Transverse colon (tissue), 4 donors: ENCODE measurements around the gene STOX2. TPM values are rescaled to one million over a fixed set of nuclear protein-coding genes. Genes with fewer than 3 reads are reported as not detected.

Experiments used
- DNase-seq: peaks from one replicate; pipeline ENCODE4 v3.0.0-alpha.2; 2019
- H3K27ac ChIP-seq, 4 donors: fragments of 200-600 bp; sonication (generic); 2 replicates each; pipeline ENCODE4 v1.5.1; 2016 to 2018; ENCODE audit warnings: inconsistent platforms in 4 of 4
- H3K27me3 ChIP-seq: fragments of 200-600 bp; sonication (generic); 2 replicates; pipeline ENCODE4 v1.5.1; 2017; ENCODE audit warnings: inconsistent platforms
- H3K36me3 ChIP-seq, 4 donors: fragments of 200-600 bp; sonication (generic); 2 replicates each; pipeline ENCODE4 v1.5.1; 2017 to 2019; ENCODE audit warnings: inconsistent platforms in 4 of 4
- H3K4me1 ChIP-seq, 4 donors: fragments of 200-600 bp; sonication (generic); 2 replicates each; pipeline ENCODE4 v1.5.1; 2017 to 2020; ENCODE audit warnings: inconsistent platforms in 4 of 4
- H3K4me3 ChIP-seq, 4 donors: fragments of 200-600 bp; sonication (generic); 1 replicate in 1 of 4; 2 replicates in 3 of 4; pipeline versions ENCODE4 v1.5.1 to v1.6.1; 2017 to 2019; ENCODE audit warnings: inconsistent platforms in 4 of 4
- H3K9me3 ChIP-seq, 2 donors: fragments of 200-600 bp; sonication (generic); 2 replicates each; pipeline ENCODE4 v1.5.1; 2017 to 2019; ENCODE audit warnings: inconsistent platforms in 2 of 2
- CTCF ChIP-seq, 5 experiments: fragments of 200-600 bp in 3 of 5; fragments of 450-650 bp in 2 of 5; sonication (generic) in 3 of 5; IDR thresholded peaks; 1 replicate in 2 of 5; 2 replicates in 3 of 5; pipeline ENCODE4 v1.5.1; 2016 to 2017; ENCODE audit warnings: antibody characterized with exemption in 5 of 5, inconsistent platforms in 3 of 5, mild to moderate bottlenecking in 2 of 5, moderate library complexity in 1 of 5
- EP300 ChIP-seq: sonication (generic); formaldehyde crosslinking; IDR thresholded peaks from one replicate; pipeline ENCODE4 v1.6.1; 2017; ENCODE audit warnings: antibody characterized with exemption, low read depth
- POLR2A ChIP-seq: fragments of 450-650 bp; IDR thresholded peaks from one replicate; pipeline ENCODE4 v1.6.1; 2016; ENCODE audit warnings: antibody characterized with exemption, mild to moderate bottlenecking, moderate library complexity
- POLR2AphosphoS5 ChIP-seq, 3 donors: sonication (generic); formaldehyde crosslinking; IDR thresholded peaks; one replicate each; pipeline ENCODE4 v1.6.1; 2016; ENCODE audit warnings: antibody characterized with exemption in 3 of 3
- WGBS, 2 donors: methylation state at CpG; one replicate each; pipeline ENCODE4 v1.1.5; 2018; ENCODE audit warnings: low coverage in 1 of 2; 5-methylcytosine and 5-hydroxymethylcytosine counted together
- in situ Hi-C, 4 donors: fragments of 200-750 bp; cut with MboI; loops; one replicate each; pipeline versions ENCODE4 v1.15.0 to v1.15.1; 2017; ENCODE audit warnings: low sequenced_read_pairs in 3 of 4, low pct_ligation_motif_present in 1 of 4, low pct_unique_long_range_greater_than_20kb in 1 of 4
- intact Hi-C: fragments of 100-400 bp; cut with DNase I; formaldehyde crosslinking; loops from one replicate; pipeline ENCODE4 v1.15.1; 2023; ENCODE audit warnings: low total_unique reads
- total RNA-seq, 4 donors: library from RNA; depleted of rRNA; stranded (reverse); fragments of >200 nt; gene quantifications; one replicate each; pipeline ENCODE4 v1.1.0, GENCODE V29; 2016

Gene STOX2
- total RNA-seq, 4 donors from 2014 or later = 0.37 to 90.8 (median 7.7) TPM

- H3K9me3 ChIP-seq = no peaks in the 10 kb centered on the region
- H3K27me3 ChIP-seq = peaks cover 40% of the 10 kb centered on the region
- H3K36me3 ChIP-seq = no peaks in the 10 kb centered on the region
- intact Hi-C loops (no loop called here), in situ Hi-C loops (no loop called here)
- no peak overlapping the region for H3K27ac ChIP-seq
- TF ChIP-seq POLR2A = no peak
- TF ChIP-seq EP300 = no peak
- no peak for TF ChIP-seq POLR2AphosphoS5 (IDR thresholded peaks at IDR 0.05)
- TF ChIP-seq CTCF (IDR thresholded peaks at IDR 0.05) = no peak
- no peak overlapping the region for H3K4me3 ChIP-seq
- peaks cover 0 to 22% (median 18%) of the 10 kb centered on the region in 4 donors for H3K4me1 ChIP-seq
- DNase-seq = no peak
These were observed 4.1 kb downstream of the STOX2 start for GRCh38 chr4:183909187-183909586.

GRCh38 chr4:183909801-183910200, 4.7 kb downstream of the STOX2 start:
- in situ Hi-C loops = no loop called here
- Histone ChIP-seq H3K27ac (no peak overlapping the region), H3K27me3 (peaks cover 38% of the 10 kb centered on the region), H3K36me3 (no peaks in the 10 kb centered on the region), H3K4me1 (peaks cover 0 to 21% (median 16%) of the 10 kb centered on the region in 4 donors), H3K4me3 (no peak overlapping the region), H3K9me3 (no peaks in the 10 kb centered on the region)
- no peak for DNase-seq
- intact Hi-C loops = no loop called here
- TF ChIP-seq POLR2AphosphoS5 (IDR thresholded peaks at IDR 0.05) (no peak), EP300 (no peak), CTCF (IDR thresholded peaks at IDR 0.05) (no peak), POLR2A (no peak)
- WGBS, 2 donors = 90 to 100% methylated on average over 4 to 5 of the region's 5 CpGs

GRCh38 chr4:183912585-183912984, 7.5 kb downstream of the STOX2 start:
- H3K36me3 ChIP-seq = no peaks in the 10 kb centered on the region
- TF ChIP-seq POLR2AphosphoS5 (IDR thresholded peaks at IDR 0.05) = no peak
- no peak for TF ChIP-seq POLR2A
- no peak for TF ChIP-seq CTCF (IDR thresholded peaks at IDR 0.05)
- TF ChIP-seq EP300 = no peak
- H3K9me3 ChIP-seq = no peaks in the 10 kb centered on the region
- WGBS, 2 donors = 90 to 100% methylated on average over 1 to 8 of the region's 8 CpGs
- no peak overlapping the region for H3K4me3 ChIP-seq
- in situ Hi-C loops = no loop called here
- no peak for DNase-seq
- peaks cover 11% of the 10 kb centered on the region for H3K27me3 ChIP-seq
- H3K4me1 ChIP-seq = no peaks in the 10 kb centered on the region
- H3K27ac ChIP-seq = no peak overlapping the region
- intact Hi-C loops = no loop called here

GRCh38 chr4:183915976-183916375, 10.9 kb downstream of the STOX2 start:
- Histone ChIP-seq H3K27ac (no peak overlapping the region), H3K9me3 (no peaks in the 10 kb centered on the region), H3K4me1 (no peaks in the 10 kb centered on the region), H3K4me3 (no peak overlapping the region), H3K36me3 (no peaks in the 10 kb centered on the region), H3K27me3 (no peaks in the 10 kb centered on the region)
- intact Hi-C loops (no loop called here), in situ Hi-C loops (no loop called here)
- 70 to 100% methylated on average over 4 to 6 of the region's 6 CpGs for WGBS, 2 donors
- DNase-seq = no peak
- no peak for TF ChIP-seq CTCF (IDR thresholded peaks at IDR 0.05)
- TF ChIP-seq EP300 = no peak
- no peak for TF ChIP-seq POLR2A
- TF ChIP-seq POLR2AphosphoS5 (IDR thresholded peaks at IDR 0.05) = no peak
